Measurements from ENCODE around the gene GNG12.

GNG12 gene

DNA sequence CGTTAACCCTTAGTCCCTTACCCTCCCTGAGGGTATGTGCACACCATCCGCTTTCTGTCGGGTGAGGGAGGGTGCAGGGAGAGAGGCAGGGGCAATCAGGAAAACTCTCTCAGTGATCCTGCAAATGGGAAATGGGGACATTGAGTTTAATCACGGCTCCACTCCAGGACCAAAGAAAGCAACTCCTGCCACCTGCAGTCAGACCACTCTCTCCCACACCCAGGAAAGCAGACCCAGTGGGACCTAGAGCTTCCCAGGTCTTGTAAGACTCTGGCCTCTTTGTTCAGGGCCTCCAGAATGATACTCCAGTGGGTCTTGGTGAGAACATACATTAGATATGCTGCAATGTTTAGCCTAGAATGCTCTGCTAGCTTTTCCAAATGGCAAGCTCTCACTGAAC is 71.5 kb downstream of the GNG12 start:
- Mint-ChIP-seq H3K9me3 (no peaks in the 10 kb centered on the region), H3K4me1 (peaks cover 38% of the 10 kb centered on the region), H3K27ac (peak overlapping the region in 1 of 3 experiments; percentile 27), H3K27me3 (ENCODE audit: low read depth) (no peaks in the 10 kb centered on the region), H3K4me3 (no peak overlapping the region), H3K36me3 (ENCODE audit: low read depth) (no peaks in the 10 kb centered on the region)
- TF ChIP-seq, protein P1, sequence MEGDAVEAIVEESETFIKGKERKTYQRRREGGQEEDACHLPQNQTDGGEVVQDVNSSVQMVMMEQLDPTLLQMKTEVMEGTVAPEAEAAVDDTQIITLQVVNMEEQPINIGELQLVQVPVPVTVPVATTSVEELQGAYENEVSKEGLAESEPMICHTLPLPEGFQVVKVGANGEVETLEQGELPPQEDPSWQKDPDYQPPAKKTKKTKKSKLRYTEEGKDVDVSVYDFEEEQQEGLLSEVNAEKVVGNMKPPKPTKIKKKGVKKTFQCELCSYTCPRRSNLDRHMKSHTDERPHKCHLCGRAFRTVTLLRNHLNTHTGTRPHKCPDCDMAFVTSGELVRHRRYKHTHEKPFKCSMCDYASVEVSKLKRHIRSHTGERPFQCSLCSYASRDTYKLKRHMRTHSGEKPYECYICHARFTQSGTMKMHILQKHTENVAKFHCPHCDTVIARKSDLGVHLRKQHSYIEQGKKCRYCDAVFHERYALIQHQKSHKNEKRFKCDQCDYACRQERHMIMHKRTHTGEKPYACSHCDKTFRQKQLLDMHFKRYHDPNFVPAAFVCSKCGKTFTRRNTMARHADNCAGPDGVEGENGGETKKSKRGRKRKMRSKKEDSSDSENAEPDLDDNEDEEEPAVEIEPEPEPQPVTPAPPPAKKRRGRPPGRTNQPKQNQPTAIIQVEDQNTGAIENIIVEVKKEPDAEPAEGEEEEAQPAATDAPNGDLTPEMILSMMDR (IDR thresholded peaks at IDR 0.05; ENCODE audit: unreplicated experiment in 3 of 3) = no peak

GRCh38 chr1:67761091-67761490 is 72.2 kb downstream of the GNG12 start:
- H3K4me1 Mint-ChIP-seq = peaks cover 31% of the 10 kb centered on the region
- H3K4me3 Mint-ChIP-seq = no peak overlapping the region
- H3K36me3 Mint-ChIP-seq (ENCODE audit: low read depth) = no peaks in the 10 kb centered on the region
- no peaks in the 10 kb centered on the region for H3K27me3 Mint-ChIP-seq (ENCODE audit: low read depth)
- peak overlapping the region; percentile 76 to 91 (median 87) for H3K27ac Mint-ChIP-seq
- no peaks in the 10 kb centered on the region for H3K9me3 Mint-ChIP-seq
- TF ChIP-seq, protein P1 (IDR thresholded peaks at IDR 0.05; ENCODE audit: unreplicated experiment in 3 of 3) = no peak

DNA sequence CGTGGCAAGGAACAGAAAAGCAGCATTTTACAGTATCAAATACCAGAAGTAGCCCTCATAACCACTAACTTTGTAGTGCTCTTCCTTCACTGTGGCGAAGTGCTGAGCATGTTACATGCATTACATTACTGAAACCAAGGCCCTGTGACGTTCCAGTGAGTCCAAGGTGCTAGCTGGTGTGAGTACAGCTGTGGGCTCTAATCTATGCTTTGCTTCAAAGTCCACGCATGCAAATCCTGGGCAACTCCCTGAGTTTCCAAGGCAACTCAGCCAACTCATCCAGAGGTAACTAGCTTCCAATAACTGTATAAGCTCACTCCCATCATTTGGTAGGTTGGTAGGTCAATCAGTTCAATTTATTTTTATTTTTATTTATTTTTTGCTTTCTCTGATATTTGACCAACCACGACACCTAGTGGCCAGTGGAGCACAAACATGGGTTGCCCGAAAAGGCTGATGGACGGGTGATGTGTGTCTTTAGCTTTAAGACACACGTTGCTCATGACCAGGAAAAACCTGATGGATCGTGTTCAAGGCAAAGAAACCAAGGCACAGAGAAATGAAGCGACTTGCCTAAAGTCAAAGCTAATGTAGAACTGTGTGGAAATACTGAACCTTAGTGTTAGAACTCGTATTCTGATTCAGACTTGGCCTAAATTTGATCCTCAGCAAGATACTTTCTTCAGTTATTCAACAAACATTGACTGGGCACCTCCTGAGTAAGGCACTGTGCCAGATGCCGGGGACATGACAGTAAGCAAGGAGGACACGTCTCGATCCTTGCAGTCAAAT is 73.0 kb downstream of the GNG12 start:
- H3K27me3 Mint-ChIP-seq (ENCODE audit: low read depth) = no peaks in the 10 kb centered on the region
- H3K27ac Mint-ChIP-seq = peak overlapping the region; percentile 76 to 91 (median 87)
- peak overlapping the region in 1 of 3 experiments; percentile 22 for H3K4me3 Mint-ChIP-seq
- H3K36me3 Mint-ChIP-seq (ENCODE audit: low read depth) = no peaks in the 10 kb centered on the region
- no peaks in the 10 kb centered on the region for H3K9me3 Mint-ChIP-seq
- peaks cover 23% of the 10 kb centered on the region for H3K4me1 Mint-ChIP-seq
- TF ChIP-seq, protein P1 (IDR thresholded peaks at IDR 0.05; ENCODE audit: unreplicated experiment in 3 of 3) = peak; percentile 80 to 94 (median 86)

- peak overlapping the region; percentile 76 to 91 (median 87) for H3K27ac Mint-ChIP-seq
- TF ChIP-seq, protein P1 (IDR thresholded peaks at IDR 0.05; ENCODE audit: unreplicated experiment in 3 of 3) = no peak
- H3K4me1 Mint-ChIP-seq = peaks cover 28% of the 10 kb centered on the region
- H3K27me3 Mint-ChIP-seq (ENCODE audit: low read depth) = no peaks in the 10 kb centered on the region
- H3K9me3 Mint-ChIP-seq = no peaks in the 10 kb centered on the region
- H3K36me3 Mint-ChIP-seq (ENCODE audit: low read depth) = no peaks in the 10 kb centered on the region
- peak overlapping the region in 1 of 3 experiments; percentile 22 for H3K4me3 Mint-ChIP-seq
Observed at GRCh38 chr1:67759692-67760029, 73.6 kb downstream of the GNG12 start.

DNA sequence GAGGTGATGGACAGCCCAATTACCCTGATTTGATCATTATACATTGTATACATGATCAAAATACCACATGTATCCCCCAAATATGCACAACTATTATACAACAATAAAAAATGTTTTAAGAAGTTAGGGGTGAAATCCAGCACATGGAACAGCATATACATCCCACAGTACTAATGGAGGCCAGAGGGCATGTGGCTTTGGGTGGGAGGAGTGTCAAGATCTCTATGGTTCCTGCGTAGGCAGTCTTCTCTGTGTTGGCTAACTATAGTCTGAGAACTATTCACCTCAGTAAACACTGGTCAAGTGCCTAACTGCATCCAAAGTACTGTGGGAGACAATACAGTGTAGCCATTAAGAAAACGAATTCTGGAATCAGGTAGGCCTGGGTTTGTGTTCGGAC is 74.2 kb downstream of the GNG12 start:
- Mint-ChIP-seq H3K9me3 (no peaks in the 10 kb centered on the region), H3K27ac (peak overlapping the region in 2 of 3 experiments; percentile 87 to 91), H3K36me3 (ENCODE audit: low read depth) (no peaks in the 10 kb centered on the region), H3K27me3 (ENCODE audit: low read depth) (no peaks in the 10 kb centered on the region), H3K4me3 (no peak overlapping the region), H3K4me1 (peaks cover 33% of the 10 kb centered on the region)
- TF ChIP-seq, protein P1 (IDR thresholded peaks at IDR 0.05; ENCODE audit: unreplicated experiment in 3 of 3) = no peak

DNA sequence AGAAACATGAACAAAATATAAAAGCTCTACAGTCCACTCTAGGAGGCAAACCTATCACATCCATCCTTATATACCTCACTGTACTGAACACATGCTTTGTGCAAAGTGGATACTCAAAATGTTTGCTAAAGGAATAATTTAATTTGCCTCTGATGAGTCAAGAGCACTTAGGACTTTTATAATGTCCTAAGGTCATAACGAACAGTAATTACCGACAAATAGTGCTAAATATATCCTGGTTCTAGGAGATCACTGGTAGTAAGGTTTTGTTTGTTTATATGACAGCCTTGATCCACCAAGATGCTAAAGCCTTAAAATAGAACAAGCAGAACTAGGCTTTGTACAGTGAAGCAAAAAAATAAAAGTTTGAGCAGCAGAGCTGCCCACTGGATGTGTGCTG is 77.6 kb downstream of the GNG12 start:
- H3K27me3 Mint-ChIP-seq (ENCODE audit: low read depth) = no peaks in the 10 kb centered on the region
- no peaks in the 10 kb centered on the region for H3K9me3 Mint-ChIP-seq
- H3K4me1 Mint-ChIP-seq = peaks cover 50% of the 10 kb centered on the region
- peak overlapping the region in 1 of 3 experiments; percentile 92 for H3K27ac Mint-ChIP-seq
- no peak overlapping the region for H3K4me3 Mint-ChIP-seq
- TF ChIP-seq, protein P1 (IDR thresholded peaks at IDR 0.05; ENCODE audit: unreplicated experiment in 3 of 3) = no peak
- H3K36me3 Mint-ChIP-seq (ENCODE audit: low read depth) = no peaks in the 10 kb centered on the region

Data from nephron (organoid).